Effector CD8-positive, alpha-beta T cell (primary cell): ENCODE measurements around the gene HSF2BP.
"Not testable (repeated sequence)": the region's sequence is repeated elsewhere in the genome, so short reads cannot be mapped to it uniquely, and the experiment has no call there.

ENCODE experiments used
- DNase-seq: peaks from one replicate; lab custom pipeline; 2025; lab: John Stamatoyannopoulos, UW

HSF2BP gene

DNA sequence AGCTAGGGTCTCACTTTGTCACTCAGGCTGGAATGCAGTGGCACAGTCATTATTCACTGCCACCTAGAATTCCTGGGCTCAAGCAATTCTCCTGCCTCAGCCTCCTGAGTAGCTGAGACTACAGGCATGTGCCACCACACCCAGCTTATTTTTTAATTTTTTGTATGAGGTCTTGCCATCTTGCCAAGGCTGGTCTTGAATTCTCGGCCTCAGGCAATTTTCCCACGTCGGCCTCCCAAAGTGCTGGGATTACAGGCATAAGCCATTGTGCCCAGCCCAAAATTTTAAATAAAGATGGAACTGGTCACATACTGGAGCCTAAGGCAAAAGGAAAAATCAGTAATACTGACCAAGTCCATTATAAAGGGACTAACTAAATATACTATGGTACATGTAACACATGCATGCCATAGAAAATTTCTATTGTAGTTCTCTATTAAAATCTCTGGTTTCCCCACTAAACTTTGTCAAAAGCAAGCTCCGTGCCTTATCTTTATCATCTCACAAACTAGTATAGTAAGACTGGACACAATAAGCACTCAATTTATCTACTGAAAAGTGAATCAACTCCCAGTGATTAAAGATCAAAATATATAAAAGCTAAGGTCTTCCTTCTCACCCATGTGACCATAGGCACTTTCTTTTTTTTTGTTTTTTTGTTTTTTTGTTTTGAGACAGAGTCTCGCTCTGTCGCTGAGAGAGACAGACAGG is 61.6 kb downstream of the HSF2BP start:
- no peak for DNase-seq

DNA sequence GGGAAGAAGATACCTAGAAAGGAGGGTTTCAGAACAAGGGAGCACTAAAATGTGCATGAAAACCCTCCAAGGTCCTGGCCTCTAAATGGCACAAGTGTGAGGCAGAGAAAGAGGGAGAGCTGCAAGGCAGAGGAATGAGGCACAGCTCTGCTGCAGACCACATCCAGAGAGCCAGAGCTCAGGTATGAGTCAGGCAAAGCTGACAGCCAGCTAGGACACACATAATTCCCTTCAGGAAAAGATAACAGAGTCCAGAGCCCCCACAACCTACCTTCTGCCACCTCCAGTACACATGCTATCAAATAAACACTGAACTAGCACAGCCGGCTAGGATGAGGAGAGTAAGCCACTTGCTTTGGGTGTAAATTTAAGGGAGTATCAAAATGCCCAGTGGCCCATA is 62.2 kb downstream of the HSF2BP start:
- DNase-seq, result no peak

DNA sequence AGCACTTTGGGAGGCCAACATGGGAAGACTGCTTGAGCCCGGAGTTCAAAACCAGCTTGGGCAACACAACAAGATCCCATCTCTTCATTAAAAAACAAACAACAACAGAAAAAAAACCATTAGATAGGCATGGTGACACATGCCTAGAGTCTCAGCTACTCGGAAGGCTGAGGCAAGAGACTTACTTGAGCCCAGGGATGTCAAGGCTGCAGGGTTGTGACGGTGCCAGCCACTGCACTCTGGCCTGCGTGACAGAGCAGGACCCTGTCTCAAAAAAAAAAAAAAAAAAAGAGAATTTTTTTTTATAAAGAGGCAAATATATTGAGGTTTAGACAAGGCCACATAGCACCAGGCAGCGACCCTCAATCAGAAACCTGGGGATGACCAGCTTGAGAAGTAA is 62.7 kb downstream of the HSF2BP start:
- no peak for DNase-seq

DNA sequence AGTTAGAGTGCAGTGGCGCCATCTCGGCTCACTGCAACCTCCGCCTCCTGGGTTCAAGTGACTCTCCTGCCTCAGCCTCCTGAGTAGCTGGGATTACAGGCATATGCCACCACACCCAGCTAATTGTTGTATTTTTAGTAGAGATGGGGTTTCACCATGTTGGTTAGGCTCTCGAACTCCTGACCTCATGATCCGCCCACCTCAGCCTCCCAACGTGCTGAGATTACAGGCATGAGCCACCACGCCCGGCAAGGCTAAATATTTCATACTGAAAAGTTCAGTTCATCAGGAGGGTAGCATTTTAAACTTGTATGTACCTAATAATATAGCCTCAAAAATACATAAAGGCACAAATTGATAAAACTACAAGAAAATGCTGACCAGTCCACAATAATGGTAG is 63.5 kb downstream of the HSF2BP start:
- not testable (repeated sequence) for DNase-seq

DNA sequence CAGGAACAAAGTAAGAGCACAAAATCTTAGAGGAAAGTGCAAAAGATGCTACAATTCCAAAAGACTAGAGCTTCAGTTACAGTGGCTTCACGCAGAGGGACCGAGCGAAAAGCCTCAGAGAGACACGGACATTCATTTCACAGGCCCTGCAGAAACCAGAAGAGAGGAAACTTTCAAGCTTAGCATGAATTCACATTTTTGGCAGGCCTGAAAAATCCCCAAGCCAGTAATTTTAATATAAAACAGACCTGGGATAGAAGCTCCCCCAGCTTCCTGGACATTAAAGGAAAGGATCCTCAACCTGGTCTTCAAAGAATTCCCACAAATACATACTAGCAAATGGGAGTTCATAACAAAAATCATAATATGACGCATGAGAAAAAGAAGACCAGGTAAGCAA is 66.2 kb downstream of the HSF2BP start:
- DNase-seq, result no peak

DNA sequence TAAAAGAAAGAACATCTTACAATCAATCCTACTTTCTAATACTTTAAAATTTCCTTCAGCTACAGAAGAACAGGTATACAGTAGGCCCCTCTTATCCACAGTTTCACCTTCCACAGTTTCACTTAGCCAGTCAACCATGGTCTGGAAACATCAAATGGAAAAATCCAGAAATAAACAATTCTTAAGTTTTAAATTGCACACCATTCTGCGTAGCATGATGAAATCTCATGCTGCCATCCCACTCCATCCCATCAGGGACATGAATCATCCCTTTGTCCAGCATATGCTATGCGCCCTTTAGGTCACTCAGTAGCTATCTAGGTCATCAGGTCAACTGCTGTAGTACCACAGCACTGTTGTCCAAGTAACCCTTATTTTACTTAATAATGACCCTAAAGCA is 67.7 kb downstream of the HSF2BP start:
- no peak for DNase-seq

DNA sequence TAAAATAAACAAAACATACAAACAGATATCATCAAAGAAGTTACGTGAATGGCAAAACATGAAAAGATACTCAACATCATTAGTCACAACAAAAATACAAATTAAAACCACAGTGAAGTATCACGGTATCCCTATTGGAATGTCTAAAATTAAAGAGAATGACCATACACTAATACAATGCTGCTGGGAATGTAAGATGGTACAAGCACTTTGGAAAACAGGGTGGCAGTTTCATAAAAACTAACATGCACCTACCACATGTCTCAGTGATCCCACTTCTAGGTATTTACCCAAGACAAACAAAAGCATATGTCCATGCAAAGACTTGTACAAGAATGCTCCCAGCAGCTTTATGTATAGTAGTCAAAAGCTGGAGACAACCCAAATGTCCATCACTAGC is 69.1 kb downstream of the HSF2BP start:
- no peak for DNase-seq

DNA sequence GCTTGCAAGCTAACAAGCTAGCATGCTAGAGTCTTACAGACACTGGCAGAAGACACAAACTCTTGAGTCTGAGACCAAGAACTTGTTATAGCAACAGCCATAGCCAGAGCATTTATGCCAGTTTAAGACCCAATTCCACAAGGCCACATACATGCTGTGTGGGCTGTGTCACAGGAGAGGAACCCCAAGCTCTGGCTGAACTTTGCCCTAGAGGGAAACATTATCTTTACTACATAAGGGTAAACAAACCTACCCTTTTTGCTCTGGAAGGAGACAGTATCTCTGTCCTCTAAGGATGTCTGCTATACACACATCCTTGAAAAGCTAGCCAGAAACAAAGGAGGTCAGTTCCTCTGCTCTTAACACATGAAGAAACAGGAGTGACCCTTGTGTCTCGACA is 70.3 kb downstream of the HSF2BP start:
- DNase-seq, result no peak

DNA sequence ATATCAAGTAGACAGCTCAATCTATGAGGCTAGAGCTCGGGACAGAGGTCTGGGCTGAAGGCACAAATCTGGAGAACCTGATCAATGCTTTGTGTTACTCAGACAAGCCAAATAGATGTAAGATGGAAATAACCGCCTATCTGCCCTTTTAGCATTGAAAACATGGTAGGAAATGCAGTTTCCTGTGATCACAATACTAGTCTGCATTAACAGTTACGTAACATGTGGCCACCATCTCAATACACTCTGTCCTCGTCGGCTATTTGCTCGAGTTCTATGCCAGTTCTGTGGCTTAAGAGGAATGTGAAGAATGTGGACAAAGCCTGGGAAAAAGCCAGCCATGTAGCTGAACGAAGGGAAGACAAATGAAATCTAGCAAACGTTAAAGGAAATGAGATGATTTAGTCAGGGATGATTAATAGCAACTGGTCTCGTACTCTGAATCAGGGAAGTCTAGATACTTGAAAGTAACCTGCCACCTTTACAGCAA is 73.3 kb downstream of the HSF2BP start:
- no peak for DNase-seq

DNA sequence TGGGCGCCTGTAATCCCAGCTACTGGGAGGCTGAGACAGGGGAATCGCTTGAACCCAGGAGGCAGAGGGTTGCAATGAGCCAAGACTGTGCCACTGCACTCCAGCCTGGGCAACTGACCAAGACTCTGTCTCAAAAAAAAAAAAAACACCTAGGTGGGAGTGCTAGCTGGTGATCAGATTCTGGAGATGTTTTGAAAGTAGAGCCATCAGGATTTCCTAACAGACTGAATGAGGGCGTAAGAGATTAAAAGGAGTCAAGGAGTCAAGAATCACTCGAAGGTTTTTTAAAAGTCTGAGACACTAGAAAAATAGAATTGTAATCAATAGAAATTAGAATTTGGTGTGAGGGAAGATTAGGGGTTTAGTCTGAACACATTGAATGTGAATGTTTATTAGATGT is 73.8 kb downstream of the HSF2BP start:
- no peak for DNase-seq

DNA sequence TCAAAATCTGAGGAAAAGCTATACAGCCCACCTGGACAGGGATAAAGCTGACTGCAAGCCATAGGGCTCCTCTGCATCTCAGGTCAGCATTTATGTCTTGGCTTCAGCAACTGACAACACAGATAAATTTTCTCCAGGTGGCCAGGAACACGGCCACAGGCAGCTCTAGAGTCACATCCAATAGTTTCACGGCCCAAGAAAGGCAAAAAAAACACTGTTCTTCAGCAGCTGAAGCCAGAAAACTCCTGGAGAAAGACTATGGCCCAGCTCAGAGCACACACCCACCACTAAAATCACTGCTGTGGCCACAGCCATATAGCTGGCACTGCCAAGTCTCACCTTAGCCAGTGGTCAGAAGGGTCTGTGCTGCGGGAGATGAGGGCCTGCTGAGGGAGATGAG is 77.8 kb downstream of the HSF2BP start:
- DNase-seq, result no peak

DNA sequence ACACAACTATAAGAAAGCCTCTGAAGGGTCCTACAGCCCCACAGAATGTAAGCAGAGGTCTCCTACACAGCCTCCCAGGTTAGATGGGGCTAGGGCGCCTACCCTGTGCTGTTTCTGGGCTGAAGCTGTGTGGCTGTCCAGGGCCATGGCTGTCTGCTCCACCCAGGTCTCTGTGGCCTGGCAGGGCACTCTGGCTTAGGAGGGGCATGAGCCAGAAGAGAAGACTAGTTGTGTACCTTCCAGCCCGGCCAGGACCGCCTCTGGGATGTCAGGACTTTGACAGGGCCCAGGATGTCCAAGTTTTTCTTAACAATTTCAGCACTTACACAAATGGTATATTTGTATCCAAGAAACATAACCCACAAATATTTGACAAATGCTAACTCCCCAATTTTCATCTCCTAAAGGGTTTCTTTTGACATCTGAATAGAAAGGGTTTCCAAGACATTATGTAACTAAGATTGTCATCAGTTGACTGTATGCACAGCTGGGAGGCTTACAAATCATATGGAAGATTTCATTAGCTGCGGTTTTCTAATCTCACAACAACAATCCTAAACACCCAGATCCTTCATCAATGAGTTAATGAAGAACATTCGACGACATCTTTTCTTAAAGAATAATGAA is 80.5 kb downstream of the HSF2BP start:
- DNase-seq, result no peak

DNA sequence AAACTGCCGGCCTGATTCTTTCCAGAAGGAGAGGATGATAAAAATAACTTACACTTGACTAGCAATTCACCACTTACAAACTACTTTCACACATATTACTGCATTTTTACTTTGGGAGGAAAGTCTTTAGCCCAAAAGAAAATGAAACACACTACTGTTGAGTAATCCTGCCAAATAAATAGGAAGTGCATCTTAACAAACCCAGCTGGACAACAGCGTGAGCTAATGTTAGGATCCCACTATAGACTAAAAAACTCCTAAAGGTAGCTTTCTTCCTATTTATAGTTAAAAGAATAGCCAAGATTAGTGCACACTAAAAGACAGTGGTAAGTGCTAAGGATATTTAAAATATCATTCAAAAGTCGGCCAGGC is 83.8 kb downstream of the HSF2BP start:
- no peak for DNase-seq

DNA sequence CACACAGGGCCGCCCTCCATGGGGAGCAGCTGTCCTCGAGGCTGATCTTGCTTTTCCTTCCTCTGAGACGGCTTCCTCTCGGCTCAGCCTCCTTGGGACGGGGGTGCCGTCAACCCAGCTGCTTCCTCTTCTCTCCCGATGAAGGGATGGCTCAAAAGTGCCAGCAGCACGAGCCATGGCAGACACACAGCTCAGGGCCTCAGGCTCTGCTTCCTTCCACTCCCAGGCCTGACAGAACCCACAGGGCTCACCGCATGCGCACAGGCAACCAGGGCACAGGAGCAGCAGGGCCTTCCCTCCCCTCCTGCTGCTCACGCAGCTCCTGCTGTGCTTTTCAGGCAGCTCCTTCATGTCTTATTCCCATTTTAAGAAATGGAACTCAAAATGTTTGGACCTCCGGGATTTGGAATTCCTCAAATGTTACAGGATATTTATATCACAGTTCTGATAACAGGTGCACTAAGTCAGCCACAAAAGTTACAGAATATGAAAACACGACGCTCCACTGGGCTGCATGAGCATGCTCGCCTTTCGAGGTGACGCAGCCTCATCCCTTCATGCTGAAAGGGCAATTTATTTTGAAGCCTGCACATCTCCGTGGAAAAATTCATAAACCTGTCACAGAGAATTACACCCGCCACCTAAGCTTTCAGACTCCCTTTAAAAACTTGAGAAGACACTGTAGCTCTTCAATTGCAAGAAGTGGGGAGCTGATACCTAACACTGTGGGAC is 84.4 kb downstream of the HSF2BP start:
- no peak for DNase-seq

DNA sequence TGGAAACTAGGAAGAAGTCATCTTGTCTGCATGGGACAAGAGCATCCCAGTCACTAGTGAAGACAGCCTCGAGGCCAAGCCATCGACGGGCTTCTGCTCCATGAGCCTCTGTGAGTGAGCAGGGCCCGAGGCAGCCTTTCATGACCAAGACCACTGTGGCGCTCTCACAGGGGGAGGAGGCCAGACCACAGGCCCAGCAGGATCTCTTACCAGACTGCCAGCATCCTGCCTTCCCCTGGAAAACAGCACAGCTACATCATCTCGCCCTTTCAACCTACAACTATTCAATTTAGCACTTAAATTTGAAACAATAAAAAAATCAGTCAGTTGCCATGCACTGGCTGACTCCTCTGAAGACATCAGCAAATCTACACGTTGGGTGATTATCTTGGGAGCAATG is 85.4 kb downstream of the HSF2BP start:
- DNase-seq, result no peak

DNA sequence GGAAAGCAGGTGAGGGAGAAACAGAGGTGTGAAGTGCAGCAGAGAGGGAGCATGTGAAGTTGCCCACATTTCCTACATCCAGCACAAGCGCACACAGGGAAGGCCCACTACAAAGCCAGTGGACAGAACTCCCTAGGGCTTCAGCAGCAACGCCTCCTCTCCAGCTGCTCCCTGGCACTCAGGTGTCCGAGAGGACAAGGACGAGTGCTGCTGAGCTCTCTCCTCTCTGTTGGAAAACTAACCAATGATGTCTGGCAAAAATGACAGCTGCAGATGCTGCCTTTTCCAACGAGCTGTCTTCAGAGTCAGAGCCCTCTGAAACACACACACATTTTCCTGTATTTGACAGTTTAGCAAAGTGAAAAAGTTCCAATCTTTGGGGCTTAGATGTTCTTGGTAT is 86.8 kb downstream of the HSF2BP start:
- DNase-seq, result no peak

DNA sequence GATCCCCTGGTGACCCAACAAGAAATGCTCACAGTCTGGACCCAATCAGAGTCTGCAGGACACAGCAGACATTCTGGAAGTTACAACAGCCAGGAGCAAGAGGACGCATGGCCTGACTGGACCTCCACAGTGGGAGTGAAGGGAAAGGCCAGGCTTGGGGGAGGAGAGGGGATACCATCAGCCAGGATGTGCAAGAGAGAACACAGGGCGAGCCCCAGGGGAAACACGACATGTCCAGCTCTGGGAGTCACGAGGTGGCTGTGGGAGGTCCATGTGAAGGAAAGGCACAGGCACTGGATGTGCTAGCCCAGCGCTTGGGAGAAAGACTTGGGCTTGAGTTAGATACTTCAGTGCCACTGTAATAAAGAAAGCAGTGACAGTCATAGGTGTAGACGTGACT is 87.3 kb downstream of the HSF2BP start:
- no peak for DNase-seq

DNA sequence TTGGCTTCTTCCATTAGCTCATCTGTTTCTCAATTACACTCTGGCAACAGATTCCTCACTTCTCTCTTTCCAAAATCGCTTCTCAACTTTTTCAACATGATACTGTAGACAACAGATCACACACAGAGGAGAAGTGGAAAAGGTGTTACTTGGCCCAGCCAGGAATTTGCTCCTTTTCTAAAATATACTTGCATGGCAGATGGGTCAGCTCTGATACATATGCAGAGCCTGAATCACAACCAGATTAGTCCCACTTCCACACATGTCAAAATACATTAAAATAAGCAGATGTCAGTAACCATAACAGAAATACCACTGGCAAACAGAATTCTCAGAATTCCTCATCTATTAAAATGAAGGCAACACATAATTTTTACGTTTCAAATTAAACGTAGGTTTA is 89.1 kb downstream of the HSF2BP start:
- DNase-seq, result not testable (repeated sequence)

DNA sequence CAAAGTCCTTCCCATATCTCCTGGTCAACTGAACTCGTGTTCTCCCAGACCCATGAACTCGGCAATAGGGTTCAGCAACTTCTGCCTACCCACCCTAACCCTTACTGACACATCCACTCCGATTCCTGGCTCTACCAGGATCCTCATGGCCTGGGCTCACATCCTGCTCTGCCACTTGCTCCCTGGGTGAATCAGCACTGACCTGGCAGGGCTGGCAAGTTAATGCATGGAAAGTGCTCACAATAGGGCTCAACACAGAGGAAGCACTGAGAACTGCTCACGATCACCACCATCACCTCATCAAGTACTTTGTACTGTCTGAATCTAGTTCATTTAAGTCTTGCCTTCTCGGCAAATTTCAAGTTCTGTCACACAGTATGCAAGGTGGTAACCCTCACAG is 96.8 kb downstream of the HSF2BP start:
- DNase-seq, result not testable (repeated sequence)

DNA sequence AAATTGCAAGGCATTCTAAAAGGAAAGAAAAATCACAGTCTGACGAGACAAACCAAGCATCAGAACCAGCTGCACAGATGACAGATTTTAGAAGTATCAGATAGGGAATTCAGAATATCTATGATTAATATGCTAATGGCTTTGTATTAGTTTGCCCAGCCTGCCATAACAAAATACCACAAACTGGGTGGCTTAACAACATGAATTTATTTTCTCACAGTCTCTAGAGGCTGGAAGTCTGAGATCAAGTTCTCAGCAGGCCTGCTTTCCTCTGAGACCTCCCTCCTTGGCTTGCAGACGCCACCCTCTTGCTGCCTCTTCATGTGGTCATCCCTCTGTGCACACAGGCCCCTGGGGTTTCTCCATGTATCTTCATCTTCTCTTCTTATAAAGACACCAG is 118.7 kb downstream of the HSF2BP start:
- not testable (repeated sequence) for DNase-seq

DNA sequence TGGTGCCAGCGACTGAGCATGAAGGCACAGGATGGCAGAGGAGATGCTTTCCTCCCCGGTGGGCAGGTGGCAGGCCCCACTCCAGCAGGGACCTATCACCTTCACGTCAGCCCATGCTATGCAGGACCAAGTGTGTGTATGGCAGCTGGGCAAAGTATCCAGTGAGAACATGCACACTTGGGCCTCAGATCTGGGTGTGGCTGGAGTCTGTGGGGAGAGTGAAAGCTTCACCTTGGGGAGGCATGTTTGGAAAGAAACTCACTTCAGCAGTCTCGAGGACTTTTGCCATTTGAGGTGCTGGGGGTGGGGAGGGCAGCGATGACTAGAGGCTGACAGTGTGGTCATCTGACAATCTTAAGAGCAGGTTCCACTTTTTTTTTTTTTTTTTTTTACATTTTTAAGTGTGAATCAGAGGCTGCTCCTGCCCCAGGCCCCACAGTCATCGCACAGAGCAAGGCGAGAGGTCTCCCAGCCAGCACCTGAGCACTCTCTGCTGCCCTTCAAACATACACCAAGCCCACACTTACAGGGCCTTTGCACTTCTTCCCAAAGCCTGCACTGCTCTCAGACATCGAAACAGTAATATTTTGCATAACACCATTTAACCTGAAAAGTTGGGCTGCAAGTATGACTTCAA is 136.7 kb downstream of the HSF2BP start:
- DNase-seq, result not testable (repeated sequence)

DNA sequence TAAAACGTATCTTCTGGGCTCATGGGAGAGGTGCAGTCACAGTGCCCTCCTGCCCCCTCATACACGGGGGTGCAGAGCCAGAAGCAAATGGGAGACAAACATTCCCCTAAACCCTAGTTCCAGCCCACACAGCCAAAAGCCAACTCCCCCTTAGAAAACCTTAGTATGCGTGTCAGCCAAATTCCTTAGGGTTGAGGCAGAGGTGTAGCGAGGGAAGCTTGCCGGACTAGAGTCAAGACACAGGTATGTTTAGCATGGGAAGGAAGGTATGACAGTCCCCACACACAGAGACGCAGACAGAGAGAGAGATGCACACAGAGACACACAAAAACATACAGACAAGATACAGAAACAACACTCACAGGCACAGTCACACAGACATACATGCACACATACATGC is 141.6 kb downstream of the HSF2BP start:
- not testable (repeated sequence) for DNase-seq
